Tibial nerve (tissue), 4 donors: ENCODE measurements around the gene RGR. TPM values are rescaled to one million over a fixed set of nuclear protein-coding genes. Genes with fewer than 3 reads are reported as not detected.

Experiments used
- DNase-seq, 2 donors: peaks; one replicate each; pipeline ENCODE4 v3.0.0-alpha.2; 2019; ENCODE audit warnings: low spot score in 2 of 2
- H3K27ac ChIP-seq, 4 donors: fragments of 200-600 bp; sonication (generic) in 3 of 4; one replicate each; pipeline ENCODE4 v1.5.1; 2017 to 2019; ENCODE audit warnings: mild to moderate bottlenecking in 1 of 4
- H3K27me3 ChIP-seq, 2 donors: fragments of 200-600 bp; sonication (generic) in 1 of 2; one replicate each; pipeline versions ENCODE4 v1.5.1 to v1.6.0; 2017 to 2019
- H3K36me3 ChIP-seq, 3 donors: fragments of 200-600 bp; sonication (generic); one replicate each; pipeline ENCODE4 v1.5.1; 2018 to 2019
- H3K4me1 ChIP-seq, 4 donors: fragments of 200-600 bp; sonication (generic) in 3 of 4; one replicate each; pipeline ENCODE4 v1.5.1; 2017 to 2019
- H3K4me3 ChIP-seq, 4 donors: fragments of 200-600 bp; sonication (generic) in 3 of 4; one replicate each; pipeline ENCODE4 v1.5.1; 2017 to 2019; ENCODE audit warnings: mild to moderate bottlenecking in 1 of 4, moderate library complexity in 1 of 4
- H3K9me3 ChIP-seq, 4 donors: fragments of 200-600 bp; sonication (generic) in 3 of 4; one replicate each; pipeline ENCODE4 v1.5.1; 2017 to 2019
- EP300 ChIP-seq, 2 donors: sonication (generic); formaldehyde crosslinking; IDR thresholded peaks; one replicate each; pipeline ENCODE4 v1.6.1; 2017; ENCODE audit warnings: antibody characterized with exemption in 2 of 2, mild to moderate bottlenecking in 1 of 2
- POLR2A ChIP-seq, 2 donors: fragments of 450-650 bp; IDR thresholded peaks; one replicate each; pipeline ENCODE4 v1.6.1; 2017; ENCODE audit warnings: antibody characterized with exemption in 2 of 2, mild to moderate bottlenecking in 2 of 2, moderate library complexity in 2 of 2
- WGBS, 2 donors: methylation state at CpG; one replicate each; pipeline ENCODE4 v1.1.5; 2018; 5-methylcytosine and 5-hydroxymethylcytosine counted together
- total RNA-seq, 4 donors: library from RNA; depleted of rRNA; stranded (reverse); fragments of >200 nt; gene quantifications; one replicate each; pipeline ENCODE4 v1.1.0, GENCODE V29; 2016
- TF ChIP-seq, protein P1 (sequence below), 5 experiments: fragments of 200-600 bp in 3 of 5; fragments of 450-650 bp in 2 of 5; sonication (generic) in 3 of 5; IDR thresholded peaks; one replicate each; pipeline ENCODE4 v1.5.1; 2016 to 2019; ENCODE audit warnings: antibody characterized with exemption in 5 of 5, mild to moderate bottlenecking in 3 of 5, moderate library complexity in 2 of 5

RGR gene
- total RNA-seq, 4 donors from 2014 or later, result 0.42 TPM; not detected in 3

DNA sequence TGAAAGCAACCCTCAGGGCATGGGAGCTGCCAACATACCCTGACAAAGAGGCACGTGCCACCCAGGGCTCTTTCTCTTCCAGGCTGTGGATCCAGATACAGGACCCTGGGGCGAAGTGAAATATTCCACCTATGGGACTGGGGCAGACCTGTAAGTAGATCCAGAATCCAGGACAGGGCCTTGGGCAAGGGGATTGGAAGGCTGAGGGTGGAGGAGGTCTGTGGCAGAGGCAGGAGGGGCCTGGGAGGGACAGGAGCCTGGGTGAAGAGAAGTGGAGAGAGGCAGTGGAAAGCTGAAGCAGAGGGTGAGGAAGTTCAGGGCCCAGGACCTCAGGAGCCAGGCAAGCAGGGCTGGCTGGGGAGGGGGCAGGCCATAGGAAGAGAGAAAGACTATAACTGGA, 33.3 kb upstream of the RGR start:
- TF ChIP-seq EP300 (IDR thresholded peaks at IDR 0.05) (no peak), POLR2A (IDR thresholded peaks at IDR 0.05) (no peak)
- TF ChIP-seq, protein P1, sequence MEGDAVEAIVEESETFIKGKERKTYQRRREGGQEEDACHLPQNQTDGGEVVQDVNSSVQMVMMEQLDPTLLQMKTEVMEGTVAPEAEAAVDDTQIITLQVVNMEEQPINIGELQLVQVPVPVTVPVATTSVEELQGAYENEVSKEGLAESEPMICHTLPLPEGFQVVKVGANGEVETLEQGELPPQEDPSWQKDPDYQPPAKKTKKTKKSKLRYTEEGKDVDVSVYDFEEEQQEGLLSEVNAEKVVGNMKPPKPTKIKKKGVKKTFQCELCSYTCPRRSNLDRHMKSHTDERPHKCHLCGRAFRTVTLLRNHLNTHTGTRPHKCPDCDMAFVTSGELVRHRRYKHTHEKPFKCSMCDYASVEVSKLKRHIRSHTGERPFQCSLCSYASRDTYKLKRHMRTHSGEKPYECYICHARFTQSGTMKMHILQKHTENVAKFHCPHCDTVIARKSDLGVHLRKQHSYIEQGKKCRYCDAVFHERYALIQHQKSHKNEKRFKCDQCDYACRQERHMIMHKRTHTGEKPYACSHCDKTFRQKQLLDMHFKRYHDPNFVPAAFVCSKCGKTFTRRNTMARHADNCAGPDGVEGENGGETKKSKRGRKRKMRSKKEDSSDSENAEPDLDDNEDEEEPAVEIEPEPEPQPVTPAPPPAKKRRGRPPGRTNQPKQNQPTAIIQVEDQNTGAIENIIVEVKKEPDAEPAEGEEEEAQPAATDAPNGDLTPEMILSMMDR (IDR thresholded peaks at IDR 0.05), result no peak
- H3K36me3 ChIP-seq, result no peaks in the 10 kb centered on the region
- no peak overlapping the region for H3K4me3 ChIP-seq
- H3K9me3 ChIP-seq, result no peaks in the 10 kb centered on the region
- WGBS, 2 donors, result 79 to 82% methylated on average over 2 of the region's 2 CpGs
- H3K27me3 ChIP-seq, result no peaks in the 10 kb centered on the region
- H3K27ac ChIP-seq, result no peak overlapping the region
- no peak for DNase-seq
- no peaks in the 10 kb centered on the region for H3K4me1 ChIP-seq

DNA sequence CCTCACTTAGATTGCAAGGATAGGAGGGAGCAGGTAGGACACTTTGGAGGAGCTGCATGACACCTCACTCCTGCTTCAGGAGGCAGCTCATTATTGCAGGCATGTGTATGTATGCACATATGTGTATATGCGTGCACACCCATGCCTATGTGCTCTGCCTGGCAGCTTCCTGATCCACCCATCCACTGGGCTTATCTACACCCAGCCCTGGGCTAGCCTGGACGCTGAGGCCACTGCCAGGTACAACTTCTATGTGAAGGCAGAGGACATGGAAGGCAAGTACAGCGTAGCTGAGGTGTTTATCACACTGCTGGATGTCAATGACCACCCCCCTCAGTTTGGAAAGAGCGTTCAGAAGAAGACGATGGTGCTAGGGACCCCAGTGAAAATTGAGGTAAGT, 32.8 kb upstream of the RGR start:
- Histone ChIP-seq H3K27ac (no peak overlapping the region), H3K4me3 (no peak overlapping the region), H3K27me3 (no peaks in the 10 kb centered on the region), H3K9me3 (no peaks in the 10 kb centered on the region), H3K36me3 (no peaks in the 10 kb centered on the region), H3K4me1 (no peaks in the 10 kb centered on the region)
- no peak for DNase-seq
- 79 to 80% methylated on average over 5 of the region's 5 CpGs for WGBS, 2 donors
- TF ChIP-seq POLR2A (IDR thresholded peaks at IDR 0.05) (no peak), EP300 (IDR thresholded peaks at IDR 0.05) (no peak)
- TF ChIP-seq, protein P1 (IDR thresholded peaks at IDR 0.05), result no peak

DNA sequence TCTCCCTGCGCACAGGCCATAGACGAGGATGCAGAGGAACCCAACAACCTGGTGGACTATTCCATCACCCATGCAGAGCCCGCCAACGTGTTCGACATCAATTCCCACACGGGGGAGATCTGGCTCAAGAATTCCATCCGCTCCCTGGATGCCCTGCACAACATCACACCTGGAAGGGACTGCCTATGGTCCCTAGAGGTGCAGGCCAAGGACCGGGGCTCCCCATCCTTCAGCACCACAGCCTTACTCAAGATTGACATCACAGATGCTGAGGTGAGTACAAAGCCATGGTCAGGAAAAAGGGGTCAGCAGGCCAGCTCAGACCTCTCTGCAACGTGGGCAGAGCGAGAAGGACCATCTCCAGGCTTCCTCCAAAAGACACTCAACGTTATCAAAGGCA, 31.8 kb upstream of the RGR start:
- 86 to 94% methylated on average over 11 of the region's 11 CpGs for WGBS, 2 donors
- H3K36me3 ChIP-seq, result no peaks in the 10 kb centered on the region
- H3K4me3 ChIP-seq, result no peak overlapping the region
- no peak for DNase-seq
- no peaks in the 10 kb centered on the region for H3K9me3 ChIP-seq
- H3K27me3 ChIP-seq, result no peaks in the 10 kb centered on the region
- H3K27ac ChIP-seq, result no peak overlapping the region
- TF ChIP-seq POLR2A (IDR thresholded peaks at IDR 0.05), result no peak
- H3K4me1 ChIP-seq, result no peaks in the 10 kb centered on the region

DNA sequence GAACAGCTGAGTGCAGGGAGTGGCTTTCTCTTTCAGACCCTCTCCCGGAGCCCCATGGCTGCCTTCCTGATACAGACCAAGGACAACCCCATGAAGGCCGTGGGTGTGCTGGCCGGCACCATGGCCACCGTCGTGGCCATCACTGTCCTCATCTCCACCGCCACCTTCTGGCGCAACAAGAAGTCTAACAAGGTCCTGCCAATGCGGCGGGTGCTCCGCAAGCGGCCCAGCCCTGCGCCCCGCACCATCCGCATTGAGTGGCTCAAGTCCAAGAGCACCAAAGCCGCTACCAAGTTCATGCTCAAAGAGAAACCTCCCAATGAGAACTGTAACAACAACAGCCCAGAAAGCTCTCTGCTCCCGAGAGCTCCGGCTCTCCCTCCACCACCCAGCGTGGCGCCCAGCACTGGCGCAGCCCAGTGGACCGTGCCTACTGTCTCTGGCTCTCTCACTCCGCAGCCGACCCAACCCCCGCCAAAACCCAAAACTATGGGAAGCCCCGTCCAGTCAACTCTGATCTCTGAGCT, 30.7 kb upstream of the RGR start:
- TF ChIP-seq EP300 (IDR thresholded peaks at IDR 0.05) (no peak), POLR2A (IDR thresholded peaks at IDR 0.05) (no peak)
- TF ChIP-seq, protein P1 (IDR thresholded peaks at IDR 0.05), result no peak
- H3K4me3 ChIP-seq, result no peak overlapping the region
- no peak for DNase-seq
- H3K9me3 ChIP-seq, result no peaks in the 10 kb centered on the region
- H3K4me1 ChIP-seq, result no peaks in the 10 kb centered on the region
- H3K27ac ChIP-seq, result no peak overlapping the region
- H3K27me3 ChIP-seq, result no peaks in the 10 kb centered on the region
- 60 to 75% methylated on average over 25 of the region's 25 CpGs for WGBS, 2 donors
- H3K36me3 ChIP-seq, result no peaks in the 10 kb centered on the region

DNA sequence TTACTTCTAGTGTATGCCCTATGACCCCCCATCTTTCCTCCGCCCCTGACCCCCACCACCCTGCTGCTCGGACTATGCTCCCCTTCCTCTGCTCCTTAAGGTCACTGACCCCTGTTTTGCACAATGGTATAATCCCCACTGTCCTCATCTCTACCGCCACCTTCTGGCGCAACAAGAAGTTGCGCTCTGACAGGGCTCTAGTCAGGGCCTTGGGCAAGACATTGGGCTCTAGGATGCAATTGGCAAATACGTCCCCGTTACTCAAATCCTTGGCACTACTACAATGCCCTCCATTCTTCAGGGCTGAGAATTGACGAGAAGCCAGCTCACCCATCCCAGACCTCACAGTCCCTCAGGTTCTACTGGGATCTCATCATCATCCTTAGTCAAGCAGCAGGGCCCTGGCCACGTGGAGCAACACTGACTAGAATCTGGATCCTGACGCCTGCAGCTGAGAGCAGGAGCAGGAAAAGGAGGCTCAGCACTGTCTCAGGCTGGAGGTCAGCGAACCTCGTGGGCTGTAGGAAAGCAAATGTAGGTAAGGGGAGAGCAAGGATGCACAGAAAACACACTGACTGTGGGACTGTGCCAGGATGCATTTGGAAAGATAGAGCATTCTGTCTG, 30.1 kb upstream of the RGR start:
- TF ChIP-seq POLR2A (IDR thresholded peaks at IDR 0.05), result no peak
- TF ChIP-seq, protein P1 (IDR thresholded peaks at IDR 0.05), result peak in 1 of 5 experiments; percentile 24
- H3K4me3 ChIP-seq, result no peak overlapping the region
- DNase-seq, result no peak
- H3K4me1 ChIP-seq, result no peaks in the 10 kb centered on the region
- no peak overlapping the region for H3K27ac ChIP-seq
- 46 to 53% methylated on average over 12 of the region's 12 CpGs for WGBS, 2 donors
- H3K36me3 ChIP-seq, result no peaks in the 10 kb centered on the region
- no peaks in the 10 kb centered on the region for H3K27me3 ChIP-seq
- H3K9me3 ChIP-seq, result no peaks in the 10 kb centered on the region
